H9 (cell line): ENCODE results near the gene NFS1. TPM values are rescaled to one million over a fixed set of nuclear protein-coding genes. Genes with fewer than 3 reads are reported as not detected.
"Not testable (repeated sequence)": the region's sequence is repeated elsewhere in the genome, so short reads cannot be mapped to it uniquely, and the experiment has no call there.

Source experiments
- DNase-seq: peaks from one replicate; pipeline ENCODE4 v3.0.0-alpha.2; 2017
- H2AFZ ChIP-seq: one replicate; pipeline ENCODE4 v1.6.1; 2013; ENCODE audit warnings: mild to moderate bottlenecking, low read length, control low read depth, moderate library complexity
- H2AK5ac ChIP-seq: 2 replicates; pipeline ENCODE4 v1.6.1; 2013; ENCODE audit warnings: low read length, control low read depth, mixed read lengths; ENCODE audit not compliant: insufficient read length
- H2BK120ac ChIP-seq: one replicate; pipeline ENCODE4 v1.6.1; 2013; ENCODE audit warnings: low read depth, mild to moderate bottlenecking, low read length, control low read depth, inconsistent platforms; ENCODE audit not compliant: poor library complexity, severe bottlenecking
- H2BK12ac ChIP-seq: 2 replicates; pipeline ENCODE4 v1.6.1; 2013; ENCODE audit warnings: low read length, control low read depth, mixed read lengths, low read depth; ENCODE audit not compliant: insufficient read length
- H2BK15ac ChIP-seq: 2 replicates; pipeline ENCODE4 v1.6.1; 2013; ENCODE audit warnings: low read depth, low read length, control low read depth
- H2BK20ac ChIP-seq: one replicate; pipeline ENCODE4 v1.6.1; 2013; ENCODE audit warnings: low read depth, mild to moderate bottlenecking, low read length, control low read depth, inconsistent platforms; ENCODE audit not compliant: poor library complexity, severe bottlenecking
- H2BK5ac ChIP-seq: 2 replicates; pipeline ENCODE4 v1.6.1; 2013; ENCODE audit warnings: low read length, control low read depth, mixed read lengths; ENCODE audit not compliant: insufficient read length
- H3K14ac ChIP-seq: 2 replicates; pipeline ENCODE4 v1.6.1; 2013; ENCODE audit warnings: low read length, control low read depth; ENCODE audit not compliant: insufficient read depth
- H3K18ac ChIP-seq: 2 replicates; pipeline ENCODE4 v1.6.1; 2013; ENCODE audit warnings: low read depth, mild to moderate bottlenecking, mixed read lengths, low read length, control low read depth; ENCODE audit not compliant: insufficient read length
- H3K23ac ChIP-seq: 2 replicates; pipeline ENCODE4 v1.6.1; 2013; ENCODE audit warnings: low read length, control low read depth, mixed read lengths, low read depth; ENCODE audit not compliant: insufficient read length
- H3K23me2 ChIP-seq: 2 replicates; pipeline ENCODE4 v1.6.1; 2013; ENCODE audit warnings: low read depth, mild to moderate bottlenecking, mixed read lengths, low read length, control low read depth; ENCODE audit not compliant: insufficient read length, poor library complexity, severe bottlenecking
- H3K27ac ChIP-seq: 2 replicates; pipeline ENCODE4 v1.5.1; 2013; ENCODE audit warnings: low read length, control low read depth, mixed read lengths, low read depth; ENCODE audit not compliant: insufficient read length
- H3K27me3 ChIP-seq: 2 replicates; pipeline ENCODE4 v1.6.1; 2013; ENCODE audit warnings: low read length, control low read depth, inconsistent platforms; ENCODE audit not compliant: insufficient read depth
- H3K4ac ChIP-seq: 2 replicates; pipeline ENCODE4 v1.6.1; 2013; ENCODE audit warnings: low read depth, mild to moderate bottlenecking, control low read depth, inconsistent platforms, low read length, moderate library complexity
- H3K4me1 ChIP-seq: 2 replicates; pipeline ENCODE4 v1.6.1; 2013; ENCODE audit warnings: low read length, control low read depth, inconsistent platforms; ENCODE audit not compliant: insufficient read depth
- H3K4me2 ChIP-seq: 2 replicates; pipeline ENCODE4 v1.6.1; 2013; ENCODE audit warnings: low read length, control low read depth, mixed read lengths; ENCODE audit not compliant: insufficient read length, insufficient read depth
- H3K56ac ChIP-seq: 2 replicates; pipeline ENCODE4 v1.6.1; 2013; ENCODE audit warnings: low read depth, mild to moderate bottlenecking, mixed read lengths, low read length, control low read depth; ENCODE audit not compliant: insufficient read length
- H3K79me1 ChIP-seq: 2 replicates; pipeline ENCODE4 v1.6.1; 2013; ENCODE audit warnings: low read depth, mild to moderate bottlenecking, moderate library complexity, low read length, control low read depth, inconsistent platforms; ENCODE audit not compliant: insufficient read depth, poor library complexity, severe bottlenecking
- H3K79me2 ChIP-seq: 2 replicates; pipeline ENCODE4 v1.6.1; 2013; ENCODE audit warnings: low read length, control low read depth, inconsistent platforms; ENCODE audit not compliant: insufficient read depth
- H3K9ac ChIP-seq: 2 replicates; pipeline ENCODE4 v1.6.1; 2013; ENCODE audit warnings: low read length, control low read depth, mixed read lengths; ENCODE audit not compliant: insufficient read length; ENCODE audit errors: extremely low read depth
- H3K9me3 ChIP-seq: one replicate; pipeline ENCODE4 v1.6.1; 2013; ENCODE audit warnings: low read depth, low read length, inconsistent platforms; ENCODE audit not compliant: control insufficient read depth
- H3T11ph ChIP-seq: one replicate; pipeline ENCODE4 v1.6.1; 2013; ENCODE audit warnings: mild to moderate bottlenecking, low read length, control low read depth, inconsistent platforms
- H4K20me1 ChIP-seq: one replicate; pipeline ENCODE4 v1.6.1; 2013; ENCODE audit not compliant: control insufficient read depth, insufficient read length, insufficient read depth
- H4K5ac ChIP-seq: 2 replicates; pipeline ENCODE4 v1.6.1; 2013; ENCODE audit warnings: low read depth, mild to moderate bottlenecking, mixed read lengths, low read length, control low read depth; ENCODE audit not compliant: insufficient read length
- H4K8ac ChIP-seq: replicated peaks from 2 replicates; pipeline ENCODE4 v1.6.1; 2013; ENCODE audit warnings: low read length, control low read depth, mixed read lengths, low read depth; ENCODE audit not compliant: insufficient read length
- H4K91ac ChIP-seq: 2 replicates; pipeline ENCODE4 v1.6.1; 2013; ENCODE audit warnings: low read depth, mild to moderate bottlenecking, moderate library complexity, mixed read lengths, low read length, control low read depth; ENCODE audit not compliant: insufficient read length
- H3K27ac Mint-ChIP-seq, 3 experiments: 2 replicates in 2 of 3; 3 replicates in 1 of 3; pipeline ENCODE4 v1.8.0; 2020 to 2021; ENCODE audit warnings: mixed read lengths in 3 of 3, mild to moderate bottlenecking in 1 of 3, moderate library complexity in 1 of 3
- H3K27me3 Mint-ChIP-seq: 2 replicates; pipeline ENCODE4 v1.8.0; 2021; ENCODE audit warnings: low read depth, mild to moderate bottlenecking, moderate library complexity, mixed read lengths
- H3K36me3 Mint-ChIP-seq, 3 experiments: 2 replicates in 2 of 3; 3 replicates in 1 of 3; pipeline ENCODE4 v1.8.0; 2020 to 2021; ENCODE audit warnings: low read depth in 3 of 3, mixed read lengths in 3 of 3; ENCODE audit not compliant: insufficient read depth in 1 of 3
- H3K4me1 Mint-ChIP-seq, 2 experiments: 2 replicates each; pipeline ENCODE4 v1.8.0; 2020; ENCODE audit warnings: mixed read lengths in 2 of 2
- H3K4me3 Mint-ChIP-seq, 2 experiments: 2 replicates in 1 of 2; 3 replicates in 1 of 2; pipeline ENCODE4 v1.8.0; 2020 to 2021; ENCODE audit warnings: mild to moderate bottlenecking in 2 of 2, mixed read lengths in 2 of 2, moderate library complexity in 1 of 2
- H3K9me3 Mint-ChIP-seq, 2 experiments: 2 replicates in 1 of 2; 3 replicates in 1 of 2; pipeline ENCODE4 v1.8.0; 2020; ENCODE audit warnings: mild to moderate bottlenecking in 2 of 2, mixed read lengths in 2 of 2, moderate library complexity in 1 of 2
- WGBS: extraction: QIAGEN DNeasy Blood & Tissue Kit; methylation state at CpG from one replicate; pipeline ENCODE4 v1.1.7; 2013; ENCODE audit warnings: missing lambda C conversion rate, low lambda C conversion rate, mixed read lengths; ENCODE audit not compliant: insufficient read length; ENCODE audit errors: extremely low coverage; 5-methylcytosine and 5-hydroxymethylcytosine counted together
- total RNA-seq: library from RNA; stranded (reverse); gene quantifications from 2 replicates; pipeline ENCODE4 v1.2.1, GENCODE V29; 2021
- TF ChIP-seq, protein P1 (sequence below): fragments of 200-600 bp; sonication (generic); conservative IDR thresholded peaks from 3 replicates; pipeline ENCODE4 v1.8.0; 2021; ENCODE audit warnings: antibody characterized with exemption, mild to moderate bottlenecking

Gene NFS1
- total RNA-seq, 1 experiment from 2014 or later, result 26.6 TPM

DNA sequence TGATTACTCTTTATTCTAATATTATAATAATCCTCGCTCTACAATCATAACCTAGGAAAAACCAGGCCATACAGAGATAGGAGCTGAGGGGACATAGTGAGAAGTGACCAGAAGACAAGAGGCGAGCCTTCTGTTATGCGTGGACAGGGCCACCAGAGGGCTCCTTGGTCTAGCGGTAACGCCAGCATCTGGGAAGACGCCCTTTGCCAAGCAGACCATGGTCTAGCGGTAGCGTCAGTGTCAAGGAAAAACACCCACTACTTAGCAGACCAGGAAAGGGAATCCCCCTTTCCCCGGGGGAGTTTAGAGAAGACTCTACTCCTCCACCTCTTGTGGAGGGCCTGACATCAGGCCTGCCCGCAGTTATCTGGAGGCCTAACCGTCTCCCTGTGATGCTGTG is 12.3 kb downstream of the NFS1 start:
- not testable (repeated sequence) for H4K5ac ChIP-seq, H3K4me3 Mint-ChIP-seq, H3K27ac Mint-ChIP-seq, H3K9me3 ChIP-seq, H3K4ac ChIP-seq, H3T11ph ChIP-seq, H3K4me2 ChIP-seq, H3K27ac ChIP-seq, H2BK12ac ChIP-seq, H4K20me1 ChIP-seq, H2BK15ac ChIP-seq, H3K79me2 ChIP-seq, H3K4me1 ChIP-seq, H3K23me2 ChIP-seq, H2BK5ac ChIP-seq, H3K14ac ChIP-seq, H2AK5ac ChIP-seq, H3K9ac ChIP-seq, H2BK20ac ChIP-seq, H2AFZ ChIP-seq, H3K79me1 ChIP-seq, H3K27me3 ChIP-seq, H3K4me1 Mint-ChIP-seq, H2BK120ac ChIP-seq, H3K56ac ChIP-seq, H3K27me3 Mint-ChIP-seq, H4K91ac ChIP-seq, H3K23ac ChIP-seq, H4K8ac ChIP-seq, H3K18ac ChIP-seq
- TF ChIP-seq, protein P1, sequence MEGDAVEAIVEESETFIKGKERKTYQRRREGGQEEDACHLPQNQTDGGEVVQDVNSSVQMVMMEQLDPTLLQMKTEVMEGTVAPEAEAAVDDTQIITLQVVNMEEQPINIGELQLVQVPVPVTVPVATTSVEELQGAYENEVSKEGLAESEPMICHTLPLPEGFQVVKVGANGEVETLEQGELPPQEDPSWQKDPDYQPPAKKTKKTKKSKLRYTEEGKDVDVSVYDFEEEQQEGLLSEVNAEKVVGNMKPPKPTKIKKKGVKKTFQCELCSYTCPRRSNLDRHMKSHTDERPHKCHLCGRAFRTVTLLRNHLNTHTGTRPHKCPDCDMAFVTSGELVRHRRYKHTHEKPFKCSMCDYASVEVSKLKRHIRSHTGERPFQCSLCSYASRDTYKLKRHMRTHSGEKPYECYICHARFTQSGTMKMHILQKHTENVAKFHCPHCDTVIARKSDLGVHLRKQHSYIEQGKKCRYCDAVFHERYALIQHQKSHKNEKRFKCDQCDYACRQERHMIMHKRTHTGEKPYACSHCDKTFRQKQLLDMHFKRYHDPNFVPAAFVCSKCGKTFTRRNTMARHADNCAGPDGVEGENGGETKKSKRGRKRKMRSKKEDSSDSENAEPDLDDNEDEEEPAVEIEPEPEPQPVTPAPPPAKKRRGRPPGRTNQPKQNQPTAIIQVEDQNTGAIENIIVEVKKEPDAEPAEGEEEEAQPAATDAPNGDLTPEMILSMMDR, result peak; percentile 62
- Mint-ChIP-seq H3K9me3 (peaks cover 19% of the 10 kb centered on the region in 2 experiments), H3K36me3 (peaks cover 32 to 46% (median 35%) of the 10 kb centered on the region in 3 experiments)
- DNase-seq, result peak; percentile 52
- WGBS, result no CpG with 5 or more reads among the region's 11 CpGs

DNA sequence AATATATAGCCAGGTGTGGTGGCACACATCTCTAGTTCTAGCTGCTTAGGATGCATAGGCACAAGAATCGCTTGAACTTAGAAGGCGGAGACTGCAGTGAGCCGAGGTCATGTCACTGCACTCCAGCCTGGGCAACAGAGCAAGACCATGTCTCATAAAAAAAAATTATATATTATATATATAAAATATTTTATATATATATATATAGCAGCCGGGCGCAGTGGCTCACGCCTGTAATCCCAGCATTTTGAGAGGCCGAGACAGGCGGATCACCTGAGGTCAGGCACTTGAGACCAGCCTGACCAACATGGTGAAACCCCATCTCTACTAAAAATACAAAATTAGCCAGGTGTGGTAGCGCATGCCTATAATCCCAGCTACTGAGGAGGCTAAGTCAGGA is 13.8 kb downstream of the NFS1 start:
- H3K27ac Mint-ChIP-seq, H4K8ac ChIP-seq, H2AFZ ChIP-seq, H2BK12ac ChIP-seq, H3K4me1 ChIP-seq, H3K4me1 Mint-ChIP-seq, H3K9me3 ChIP-seq, H4K5ac ChIP-seq, H3K27me3 ChIP-seq, H3K4me3 Mint-ChIP-seq, H3K18ac ChIP-seq, H4K20me1 ChIP-seq, H2BK5ac ChIP-seq, H3K9ac ChIP-seq, H3K4me2 ChIP-seq, H3K27ac ChIP-seq, H3T11ph ChIP-seq, DNase-seq, H3K56ac ChIP-seq, H3K4ac ChIP-seq, H3K79me2 ChIP-seq, H4K91ac ChIP-seq, H3K27me3 Mint-ChIP-seq, H2BK120ac ChIP-seq, H2BK20ac ChIP-seq, H3K23ac ChIP-seq, H2AK5ac ChIP-seq, H3K79me1 ChIP-seq, H2BK15ac ChIP-seq, H3K14ac ChIP-seq, H3K23me2 ChIP-seq: not testable (repeated sequence)
- peaks cover 19% of the 10 kb centered on the region in 2 experiments for H3K9me3 Mint-ChIP-seq
- no CpG with 5 or more reads among the region's 9 CpGs for WGBS
- peaks cover 30 to 41% (median 32%) of the 10 kb centered on the region in 3 experiments for H3K36me3 Mint-ChIP-seq
